Liver (tissue), 3 donors: ENCODE measurements around the gene MLN.

Source experiments
- CTCF ChIP-seq: fragments of 150-350 bp; IDR thresholded peaks from 2 replicates; pipeline ENCODE4 v1.5.1; 2017; ENCODE audit warnings: improper control_type of control experiment, low read depth, low read length; ENCODE audit not compliant: missing input control
- EGR1 ChIP-seq, 2 donors: IDR thresholded peaks; 2 replicates each; pipeline ENCODE4 v1.6.1; 2016 to 2018; ENCODE audit warnings: antibody characterized with exemption in 2 of 2, low read depth in 2 of 2
- HNF4A ChIP-seq, 2 donors: conservative IDR thresholded peaks; 2 replicates each; pipeline ENCODE4 v1.6.1; 2016; ENCODE audit warnings: antibody characterized with exemption in 2 of 2, mild to moderate bottlenecking in 2 of 2
- JUND ChIP-seq, 2 donors: IDR thresholded peaks; 2 replicates each; pipeline ENCODE4 v1.6.1; 2016; ENCODE audit warnings: antibody characterized with exemption in 2 of 2
- REST ChIP-seq: IDR thresholded peaks from 2 replicates; pipeline ENCODE4 v1.6.1; 2016; ENCODE audit warnings: antibody characterized with exemption, mild to moderate bottlenecking
- SP1 ChIP-seq: IDR thresholded peaks from 2 replicates; pipeline ENCODE4 v1.6.1; 2018; ENCODE audit warnings: antibody characterized with exemption, mild to moderate bottlenecking
- TAF1 ChIP-seq: conservative IDR thresholded peaks from 2 replicates; pipeline ENCODE4 v1.6.1; 2016; ENCODE audit warnings: antibody characterized with exemption, mild to moderate bottlenecking
- donor health status: healthy.
- donor health status: healthy.

GRCh38 chr6:33746651-33747100 lies 57.1 kb downstream of the MLN start, which contains the start of gene IP6K3:
- TF ChIP-seq HNF4A (conservative IDR thresholded peaks at IDR 0.05) (no peak), CTCF (no peak), REST (no peak), JUND (IDR thresholded peaks at IDR 0.05) (no peak), EGR1 (IDR thresholded peaks at IDR 0.05; ENCODE audit: low read depth in 2 of 2) (no peak), SP1 (no peak), TAF1 (no peak)
